Hepatocyte (in vitro differentiated cells): ENCODE results near the gene PDYN. TPM values are rescaled to one million over a fixed set of nuclear protein-coding genes. Genes with fewer than 3 reads are reported as not detected.

Experiments
- DNase-seq: peaks from one replicate; pipeline ENCODE4 v3.0.0-alpha.2; 2016; ENCODE audit warnings: low spot score
- H2AFZ ChIP-seq: fragments of 200-600 bp; sonication (generic); 2 replicates; pipeline ENCODE4 v1.6.0; 2016; ENCODE audit warnings: antibody characterized with exemption, mild to moderate bottlenecking
- H3K27ac ChIP-seq: fragments of 200-600 bp; sonication (generic); 2 replicates; pipeline ENCODE4 v1.5.1; 2016; ENCODE audit warnings: mild to moderate bottlenecking
- H3K27me3 ChIP-seq: fragments of 200-600 bp; sonication (generic); 2 replicates; pipeline ENCODE4 v1.6.1; 2016
- H3K36me3 ChIP-seq: fragments of 200-600 bp; sonication (generic); replicated peaks from 2 replicates; pipeline ENCODE4 v1.5.1; 2016; ENCODE audit warnings: low read depth; ENCODE audit not compliant: insufficient read depth
- H3K4me1 ChIP-seq: fragments of 200-600 bp; sonication (generic); 2 replicates; pipeline ENCODE4 v1.5.1; 2016; ENCODE audit warnings: mild to moderate bottlenecking, moderate library complexity; ENCODE audit not compliant: insufficient read depth
- H3K4me2 ChIP-seq: fragments of 200-600 bp; sonication (generic); 2 replicates; pipeline ENCODE4 v1.6.0; 2016
- H3K4me3 ChIP-seq: fragments of 200-600 bp; sonication (generic); 2 replicates; pipeline ENCODE4 v1.5.1; 2016; ENCODE audit warnings: mild to moderate bottlenecking
- H3K79me2 ChIP-seq: fragments of 200-600 bp; sonication (generic); 2 replicates; pipeline ENCODE4 v1.6.0; 2017; ENCODE audit warnings: mild to moderate bottlenecking
- H3K9me2 ChIP-seq: fragments of 200-600 bp; sonication (generic); replicated peaks from 2 replicates; pipeline ENCODE4 v1.6.0; 2017; ENCODE audit warnings: mild to moderate bottlenecking; ENCODE audit not compliant: insufficient read depth
- H3K9me3 ChIP-seq: fragments of 200-600 bp; sonication (generic); 2 replicates; pipeline ENCODE4 v1.5.1; 2016; ENCODE audit warnings: low read depth, mild to moderate bottlenecking
- H4K20me1 ChIP-seq: fragments of 200-600 bp; sonication (generic); 2 replicates; pipeline ENCODE4 v1.6.0; 2016; ENCODE audit warnings: mild to moderate bottlenecking; ENCODE audit not compliant: insufficient read depth, poor library complexity, severe bottlenecking
- CTCF ChIP-seq: fragments of 200-600 bp; sonication (generic); IDR thresholded peaks from 2 replicates; pipeline ENCODE4 v1.5.1; 2016; ENCODE audit warnings: antibody characterized with exemption, mild to moderate bottlenecking; ENCODE audit not compliant: poor library complexity
- EZH2 ChIP-seq: fragments of 200-600 bp; sonication (generic); IDR thresholded peaks from 2 replicates; pipeline ENCODE4 v1.6.1; 2016; ENCODE audit warnings: antibody characterized with exemption, mild to moderate bottlenecking, borderline replicate concordance
- EZH2phosphoT487 ChIP-seq: fragments of 200-600 bp; sonication (generic); IDR thresholded peaks from one replicate; pipeline ENCODE4 v1.6.1; 2018; ENCODE audit warnings: antibody characterized with exemption, mild to moderate bottlenecking, low read depth, moderate library complexity; ENCODE audit not compliant: unreplicated experiment, severe bottlenecking
- WGBS: methylation state at CpG from one replicate; pipeline ENCODE4 v1.1.6; 2016; ENCODE audit warnings: low lambda C conversion rate; ENCODE audit errors: missing lambda C conversion rate; 5-methylcytosine and 5-hydroxymethylcytosine counted together
- polyA plus RNA-seq: library from polyadenylated mRNA; unstranded; fragments of >200 nt; fragmentation: Nextera tagmentation; extraction: Ambion mirVana; gene quantifications from 2 replicates; pipeline ENCODE4 v1.2.1, GENCODE V29; 2016
- total RNA-seq: library from RNA; depleted of rRNA; stranded (reverse); fragments of >200 nt; gene quantifications from 2 replicates; pipeline ENCODE4 v1.2.3, GENCODE V29; 2014

PDYN gene
- total and polyA plus RNA-seq, 2 experiments from 2014 or later, result not detected

- Histone ChIP-seq H4K20me1 (no peaks in the 10 kb centered on the region), H3K36me3 (no peaks in the 10 kb centered on the region), H3K9me2 (no peaks in the 10 kb centered on the region), H3K27ac (no peak overlapping the region), H3K9me3 (no peaks in the 10 kb centered on the region), H3K27me3 (peaks cover 25% of the 10 kb centered on the region), H3K4me3 (no peak overlapping the region), H2AFZ (peak overlapping the region; percentile 50), H3K4me1 (no peaks in the 10 kb centered on the region), H3K4me2 (peak overlapping the region; percentile 74), H3K79me2 (no peaks in the 10 kb centered on the region)
- DNase-seq, result peak; percentile 87
- TF ChIP-seq EZH2 (no peak), EZH2phosphoT487 (no peak), CTCF (peak; percentile 99)
- 5% methylated on average over 28 of the region's 28 CpGs for WGBS
These were observed 28.1 kb downstream of the PDYN start for GRCh38 chr20:1965520-1966351.

- Histone ChIP-seq H3K27me3 (peaks cover 25% of the 10 kb centered on the region), H2AFZ (peak overlapping the region; percentile 50), H3K36me3 (no peaks in the 10 kb centered on the region), H3K4me1 (no peaks in the 10 kb centered on the region), H4K20me1 (no peaks in the 10 kb centered on the region), H3K4me3 (no peak overlapping the region), H3K9me2 (no peaks in the 10 kb centered on the region), H3K4me2 (peak overlapping the region; percentile 74), H3K27ac (no peak overlapping the region), H3K79me2 (no peaks in the 10 kb centered on the region), H3K9me3 (no peaks in the 10 kb centered on the region)
- WGBS, result 39% methylated on average over 14 of the region's 14 CpGs
- TF ChIP-seq CTCF, result no peak
- DNase-seq, result peak; percentile 21
These were observed 29.0 kb downstream of the PDYN start for GRCh38 chr20:1964659-1965405.

- H3K27me3 ChIP-seq, result peaks cover 25% of the 10 kb centered on the region
- H3K79me2 ChIP-seq, result no peaks in the 10 kb centered on the region
- 73% methylated on average over 4 of the region's 4 CpGs for WGBS
- no peak overlapping the region for H2AFZ ChIP-seq
- no peak overlapping the region for H3K4me3 ChIP-seq
- no peak overlapping the region for H3K4me2 ChIP-seq
- no peaks in the 10 kb centered on the region for H3K9me3 ChIP-seq
- H3K36me3 ChIP-seq, result no peaks in the 10 kb centered on the region
- no peaks in the 10 kb centered on the region for H3K4me1 ChIP-seq
- no peaks in the 10 kb centered on the region for H4K20me1 ChIP-seq
- TF ChIP-seq CTCF (no peak), EZH2 (no peak), EZH2phosphoT487 (no peak)
- no peak overlapping the region for H3K27ac ChIP-seq
- DNase-seq, result no peak
- no peaks in the 10 kb centered on the region for H3K9me2 ChIP-seq
These were observed 29.8 kb downstream of the PDYN start for GRCh38 chr20:1964061-1964460.
